Lower lobe of right lung (tissue), 2 donors: ENCODE results near the gene SART3. TPM values are rescaled to one million over a fixed set of nuclear protein-coding genes. Genes with fewer than 3 reads are reported as not detected.

Experiments used
- ATAC-seq, 2 donors: fragments of 200-7000 bp; cut with Tn5 transposase; one replicate each; pipeline ENCODE4 v1.9.1; 2020 to 2022; ENCODE audit warnings: mild to moderate bottlenecking in 2 of 2, moderate library complexity in 2 of 2
- DNase-seq: peaks from one replicate; pipeline ENCODE4 v3.0.0-alpha.2; 2020
- H3K27ac ChIP-seq: fragments of 200-600 bp; one replicate; pipeline ENCODE4 v1.8.0; 2022
- H3K27me3 ChIP-seq: fragments of 200-600 bp; one replicate; pipeline ENCODE4 v1.8.0; 2022; ENCODE audit warnings: low read depth
- H3K36me3 ChIP-seq: fragments of 200-600 bp; one replicate; pipeline ENCODE4 v1.8.0; 2022; ENCODE audit warnings: mild to moderate bottlenecking
- H3K4me1 ChIP-seq: fragments of 200-600 bp; one replicate; pipeline ENCODE4 v1.8.0; 2022
- H3K4me3 ChIP-seq: fragments of 200-600 bp; one replicate; pipeline ENCODE4 v1.8.0; 2022; ENCODE audit warnings: mild to moderate bottlenecking
- H3K9me3 ChIP-seq: fragments of 200-600 bp; one replicate; pipeline ENCODE4 v1.8.0; 2022
- intact Hi-C: fragments of 100-400 bp; cut with DNase I; formaldehyde crosslinking; loops from one replicate; pipeline ENCODE4 v1.11.0; 2022
- total RNA-seq: library from RNA; stranded (reverse); fragmentation: NEBNext Ultra II Directional; extraction: Animal tissue kit (Norgen Biotek cat#: 25700); gene quantifications from one replicate; pipeline ENCODE4 v1.2.1, GENCODE V29; 2021
- TF ChIP-seq, protein P1 (sequence below): fragments of 200-600 bp; IDR thresholded peaks from one replicate; pipeline ENCODE4 v1.8.0; 2022; ENCODE audit warnings: antibody characterized with exemption, mild to moderate bottlenecking
- donor health status: DM: no; HTN: yes; CAD: no; lungs with severe emphysema.

SART3 gene
- total RNA-seq, 1 donor from 2014 or later = 42.8 TPM

DNA sequence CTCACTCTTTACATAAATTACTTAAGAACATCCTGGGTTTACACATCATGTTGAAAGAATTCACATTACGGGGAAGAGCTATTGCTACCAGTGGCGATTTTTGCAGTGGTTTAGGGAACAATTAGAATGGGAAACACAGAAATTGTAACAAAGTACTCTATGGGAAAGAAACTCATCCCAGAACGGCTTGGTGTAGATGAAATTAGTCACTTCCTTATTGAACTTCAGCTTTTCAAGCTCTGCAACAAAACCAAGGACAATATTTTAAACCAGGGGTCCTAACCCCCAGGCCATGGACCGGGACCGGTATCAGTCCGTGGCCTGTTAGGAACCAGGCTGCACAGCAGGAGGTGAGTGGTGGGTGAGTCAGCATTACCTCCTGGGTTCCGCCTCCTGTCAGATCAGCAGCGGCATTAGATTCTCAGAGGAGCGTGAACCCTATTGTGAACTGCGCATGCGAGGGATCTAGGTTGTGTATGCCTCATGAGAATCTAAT is 78.2 kb downstream of the SART3 start:
- no peak overlapping the region for H3K4me3 ChIP-seq
- H3K36me3 ChIP-seq = no peaks in the 10 kb centered on the region
- H3K4me1 ChIP-seq = no peaks in the 10 kb centered on the region
- ATAC-seq (no peak), DNase-seq (no peak)
- peaks cover 17% of the 10 kb centered on the region for H3K27me3 ChIP-seq
- H3K27ac ChIP-seq = no peak overlapping the region
- TF ChIP-seq, protein P1, sequence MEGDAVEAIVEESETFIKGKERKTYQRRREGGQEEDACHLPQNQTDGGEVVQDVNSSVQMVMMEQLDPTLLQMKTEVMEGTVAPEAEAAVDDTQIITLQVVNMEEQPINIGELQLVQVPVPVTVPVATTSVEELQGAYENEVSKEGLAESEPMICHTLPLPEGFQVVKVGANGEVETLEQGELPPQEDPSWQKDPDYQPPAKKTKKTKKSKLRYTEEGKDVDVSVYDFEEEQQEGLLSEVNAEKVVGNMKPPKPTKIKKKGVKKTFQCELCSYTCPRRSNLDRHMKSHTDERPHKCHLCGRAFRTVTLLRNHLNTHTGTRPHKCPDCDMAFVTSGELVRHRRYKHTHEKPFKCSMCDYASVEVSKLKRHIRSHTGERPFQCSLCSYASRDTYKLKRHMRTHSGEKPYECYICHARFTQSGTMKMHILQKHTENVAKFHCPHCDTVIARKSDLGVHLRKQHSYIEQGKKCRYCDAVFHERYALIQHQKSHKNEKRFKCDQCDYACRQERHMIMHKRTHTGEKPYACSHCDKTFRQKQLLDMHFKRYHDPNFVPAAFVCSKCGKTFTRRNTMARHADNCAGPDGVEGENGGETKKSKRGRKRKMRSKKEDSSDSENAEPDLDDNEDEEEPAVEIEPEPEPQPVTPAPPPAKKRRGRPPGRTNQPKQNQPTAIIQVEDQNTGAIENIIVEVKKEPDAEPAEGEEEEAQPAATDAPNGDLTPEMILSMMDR = no peak
- intact Hi-C loops = no loop called here
- no peaks in the 10 kb centered on the region for H3K9me3 ChIP-seq

DNA sequence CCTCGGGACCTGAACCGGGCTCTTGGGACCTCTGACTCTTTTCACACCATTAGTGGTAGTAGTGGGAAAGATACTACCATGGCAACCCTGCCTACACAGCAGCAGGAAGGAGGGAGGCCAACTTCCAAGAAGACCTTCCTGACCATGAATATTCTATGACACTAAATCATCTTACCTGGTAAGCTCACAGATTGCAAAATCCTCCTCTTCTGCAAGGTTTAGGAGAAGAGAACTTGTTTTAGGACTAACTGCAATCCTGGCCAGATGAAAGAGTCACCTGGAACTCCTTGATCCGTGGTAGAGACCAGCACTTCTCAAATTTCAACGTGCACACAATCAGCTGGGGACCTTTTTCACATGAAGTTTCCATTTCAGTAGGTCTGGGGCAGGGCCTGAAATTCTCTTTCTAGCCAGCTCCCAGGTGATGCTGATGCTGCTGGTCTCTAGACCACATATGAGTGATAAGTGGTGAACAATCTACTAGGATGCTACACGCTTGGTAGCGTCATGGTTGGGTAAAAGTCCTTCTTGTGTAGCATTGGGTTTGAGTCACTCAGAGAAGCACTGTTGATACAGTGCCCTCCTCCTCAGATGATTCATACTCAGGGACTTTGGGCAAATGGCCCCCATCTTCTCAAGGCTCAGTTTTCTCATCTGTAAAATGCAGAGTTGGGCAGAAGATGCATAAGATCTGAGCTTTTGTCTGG is 81.5 kb downstream of the SART3 start:
- Histone ChIP-seq H3K4me3 (no peak overlapping the region), H3K27ac (no peak overlapping the region), H3K9me3 (no peaks in the 10 kb centered on the region), H3K4me1 (no peaks in the 10 kb centered on the region), H3K36me3 (no peaks in the 10 kb centered on the region), H3K27me3 (peaks cover 20% of the 10 kb centered on the region)
- TF ChIP-seq, protein P1 = no peak
- DNase-seq (no peak), ATAC-seq (no peak)
- intact Hi-C loops = no loop called here

DNA sequence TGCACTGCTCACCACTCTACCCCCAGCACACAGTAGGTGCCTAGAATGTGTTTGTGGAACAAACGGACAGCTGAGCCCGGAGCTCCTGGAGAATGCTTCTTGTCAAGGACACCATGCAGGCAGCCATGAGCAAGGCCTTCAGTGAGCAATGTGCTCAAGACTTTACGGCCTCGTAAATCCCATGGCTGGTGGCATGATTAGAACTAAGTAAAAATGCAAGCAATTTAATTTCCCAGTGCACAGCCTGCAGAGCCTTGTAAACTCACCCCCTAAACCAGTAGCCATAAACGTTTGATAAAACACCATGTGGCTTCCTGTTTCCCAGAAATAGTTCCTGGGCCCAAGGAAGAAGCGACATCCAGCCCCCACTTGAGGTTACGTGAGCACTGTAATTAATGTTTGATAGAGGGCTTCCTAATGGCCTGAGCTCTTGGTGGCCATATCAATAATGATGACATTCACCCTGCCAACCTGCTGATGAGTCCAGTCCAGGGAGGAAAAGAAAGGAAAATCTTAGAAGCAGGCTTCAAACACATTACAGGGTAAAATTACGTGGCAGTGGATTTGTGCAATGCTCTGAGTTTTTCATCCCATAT is 82.3 kb downstream of the SART3 start:
- TF ChIP-seq, protein P1 = no peak
- Histone ChIP-seq H3K9me3 (no peaks in the 10 kb centered on the region), H3K4me1 (no peaks in the 10 kb centered on the region), H3K27ac (no peak overlapping the region), H3K27me3 (peaks cover 22% of the 10 kb centered on the region), H3K36me3 (no peaks in the 10 kb centered on the region), H3K4me3 (no peak overlapping the region)
- ATAC-seq (no peak), DNase-seq (no peak)
- intact Hi-C loops = no loop called here

DNA sequence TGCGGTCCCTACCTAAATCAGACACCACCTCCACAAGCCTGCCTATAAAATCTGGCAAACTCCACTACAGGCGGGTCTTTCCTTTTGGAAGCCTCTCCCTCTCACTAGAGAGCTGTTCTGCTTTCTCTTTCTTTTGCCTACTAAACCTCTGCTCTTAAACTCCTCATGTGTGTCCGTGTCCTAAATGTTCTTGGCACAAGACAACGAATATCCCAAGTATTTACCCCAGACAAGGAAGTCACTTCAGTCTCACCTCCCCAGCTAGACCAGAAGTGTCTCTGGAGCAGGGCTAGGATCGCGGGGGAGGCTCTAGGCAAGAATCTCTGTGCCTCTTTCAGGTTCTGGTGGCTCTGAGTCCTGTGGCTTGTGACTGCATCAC is 83.1 kb downstream of the SART3 start:
- Histone ChIP-seq H3K27ac (no peak overlapping the region), H3K4me3 (no peak overlapping the region), H3K36me3 (no peaks in the 10 kb centered on the region), H3K9me3 (no peaks in the 10 kb centered on the region), H3K27me3 (peaks cover 21% of the 10 kb centered on the region), H3K4me1 (no peaks in the 10 kb centered on the region)
- no peak for DNase-seq
- intact Hi-C loops = no loop called here
- TF ChIP-seq, protein P1 = no peak
- ATAC-seq = no peak

DNA sequence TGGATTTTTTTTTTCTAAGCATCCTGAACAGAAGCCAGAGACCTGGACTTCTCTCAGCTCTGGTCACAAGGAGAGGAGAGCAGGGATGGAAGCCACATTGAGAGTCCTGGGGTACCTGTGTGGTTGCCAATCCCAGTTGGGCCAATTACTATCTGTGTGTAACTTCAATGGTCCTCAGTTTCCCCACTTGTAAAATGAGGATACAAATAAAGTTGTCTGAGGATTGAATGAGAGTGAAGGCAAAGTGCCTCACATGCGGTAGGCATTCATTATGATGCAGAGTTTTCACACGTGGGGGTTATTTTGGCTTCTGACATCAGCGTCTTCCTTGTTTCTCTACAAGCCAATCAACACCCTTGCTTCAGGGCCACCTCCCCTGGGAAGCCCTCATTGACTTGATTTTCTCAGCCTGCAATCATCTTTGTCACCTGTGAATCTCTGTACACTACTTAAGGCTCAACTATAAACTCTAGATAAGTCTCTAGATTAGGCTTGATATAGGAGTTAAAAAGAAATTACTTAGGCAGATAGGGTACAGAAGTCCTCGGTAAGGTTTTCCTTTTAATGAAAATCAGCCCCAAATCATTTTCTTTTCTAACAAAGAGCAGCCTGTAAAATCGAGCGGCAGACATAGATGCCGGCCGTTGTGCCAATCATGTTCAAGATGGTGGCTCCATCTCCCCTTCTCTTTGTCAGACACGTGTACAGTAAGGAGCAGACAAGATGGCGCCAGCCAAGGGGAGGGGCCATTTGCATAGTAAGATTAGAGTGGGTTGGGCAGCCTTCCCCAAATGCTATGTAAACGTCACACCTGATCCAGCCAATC is 83.7 kb downstream of the SART3 start:
- intact Hi-C loops = no loop called here
- Histone ChIP-seq H3K4me1 (no peaks in the 10 kb centered on the region), H3K36me3 (no peaks in the 10 kb centered on the region), H3K27me3 (peaks cover 15% of the 10 kb centered on the region), H3K4me3 (no peak overlapping the region), H3K9me3 (no peaks in the 10 kb centered on the region), H3K27ac (no peak overlapping the region)
- DNase-seq (no peak), ATAC-seq (no peak)
- TF ChIP-seq, protein P1 = no peak
